ENCODE data around the gene MACROH2A1. TPM values are rescaled to one million over a fixed set of nuclear protein-coding genes. Genes with fewer than 3 reads are reported as not detected.

Gene MACROH2A1
- polyA plus RNA-seq, 4 donors, result 214 to 219 (median 216) TPM

DNA sequence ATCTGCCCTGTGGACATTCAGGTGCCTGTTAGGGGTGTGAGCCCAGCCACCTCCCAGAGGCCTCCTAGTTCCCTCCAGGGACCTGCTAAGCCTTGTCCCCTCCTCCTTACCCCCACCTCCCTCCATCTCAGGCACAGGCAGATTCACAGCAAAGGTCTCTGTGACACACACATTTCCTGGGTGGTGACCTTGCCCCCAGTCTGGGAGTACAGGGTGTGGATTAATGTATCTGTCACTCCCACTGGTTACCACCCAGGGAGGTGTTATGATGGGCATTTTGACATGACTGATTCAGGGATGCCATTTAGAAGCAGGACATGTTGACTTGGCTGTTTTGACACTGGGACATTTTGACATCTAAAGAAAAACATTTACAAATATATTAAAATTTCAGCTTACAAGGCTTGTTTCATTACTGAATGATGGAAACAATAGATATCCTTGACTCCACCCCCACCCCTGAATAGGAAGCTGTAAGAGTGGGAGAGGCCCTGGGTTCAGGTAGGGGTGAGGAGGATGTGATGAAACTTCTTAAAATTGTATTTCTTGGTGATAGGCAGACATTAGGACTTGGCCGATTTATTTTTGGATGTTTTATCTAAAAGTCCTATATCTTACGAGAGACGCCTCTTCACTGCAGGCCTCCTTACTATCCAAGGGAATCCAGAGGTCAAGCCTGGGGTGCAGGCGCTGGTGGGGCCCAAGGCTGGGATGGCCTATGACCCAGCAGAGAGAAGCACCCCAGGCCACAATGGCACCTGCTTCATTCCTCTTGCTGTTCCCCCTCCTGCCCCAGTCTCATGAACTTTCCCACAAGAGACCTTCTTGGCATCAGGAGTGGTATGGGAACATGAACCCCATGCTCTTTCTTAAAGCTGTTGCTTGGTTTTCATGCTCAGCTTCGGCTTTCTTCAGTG, 101.9 kb downstream of the MACROH2A1 start:
- no peak for DNase-seq (ENCODE audit: low read depth in 4 of 4, low spot score in 3 of 4)

DNA sequence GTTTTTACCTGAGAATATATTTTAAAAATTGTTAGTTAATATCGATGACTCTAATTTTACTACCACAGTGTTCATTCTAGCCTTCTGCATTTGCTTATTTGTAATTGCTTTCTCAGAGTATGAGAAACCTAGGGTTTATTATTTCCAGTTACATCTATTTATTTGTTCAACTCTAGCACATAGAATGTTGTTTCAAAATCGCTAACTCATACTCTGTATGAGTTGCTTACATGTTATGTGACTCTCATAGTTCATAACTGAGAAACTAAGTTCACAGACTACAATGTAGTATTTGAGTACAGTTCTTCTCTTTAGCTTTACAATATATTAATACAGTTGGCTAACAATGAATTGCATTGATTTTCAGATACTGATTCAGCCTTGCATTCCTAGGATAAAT, 103.2 kb downstream of the MACROH2A1 start:
- no peak for DNase-seq (ENCODE audit: low read depth in 4 of 4, low spot score in 3 of 4)

DNA sequence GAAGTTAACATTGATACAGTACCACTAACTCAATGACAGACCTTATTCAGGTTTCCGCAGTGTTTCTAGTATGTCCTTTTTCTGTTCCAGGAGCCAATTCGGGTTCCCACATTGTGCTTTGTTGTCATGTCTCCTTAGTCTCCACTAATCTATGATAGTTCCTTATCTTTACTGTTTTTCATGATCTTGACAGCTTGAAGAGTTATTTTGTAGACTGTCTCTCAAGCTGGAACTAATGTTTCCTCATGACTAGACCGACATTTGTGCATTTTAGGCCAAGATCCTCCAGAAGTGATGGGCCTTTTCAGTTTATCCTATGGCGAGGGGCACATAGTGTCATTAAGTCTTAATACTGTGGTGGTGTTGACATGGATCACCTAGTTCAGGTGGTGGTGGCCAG, 104.2 kb downstream of the MACROH2A1 start:
- DNase-seq (ENCODE audit: low read depth in 4 of 4, low spot score in 3 of 4), result no peak

DNA sequence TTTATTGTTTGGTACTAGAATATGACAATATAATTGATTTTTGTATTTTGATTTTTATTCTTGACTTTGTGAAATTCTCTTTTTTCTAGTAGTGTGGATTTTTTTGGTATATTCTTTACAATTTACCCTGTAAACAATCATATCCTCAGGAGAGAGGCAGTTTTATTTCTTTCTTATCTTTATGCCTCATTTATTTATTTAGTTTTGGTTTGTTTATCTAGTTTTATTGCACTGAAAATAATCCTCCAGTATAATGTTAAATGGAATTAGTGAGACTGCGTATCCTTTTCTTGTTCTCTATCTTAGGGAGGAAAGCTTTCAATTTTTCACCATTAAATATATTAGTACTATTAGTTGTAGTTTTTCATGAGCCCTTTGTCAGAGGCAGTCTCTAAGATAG, 109.4 kb downstream of the MACROH2A1 start:
- no peak for DNase-seq (ENCODE audit: low read depth in 4 of 4, low spot score in 3 of 4)

DNA sequence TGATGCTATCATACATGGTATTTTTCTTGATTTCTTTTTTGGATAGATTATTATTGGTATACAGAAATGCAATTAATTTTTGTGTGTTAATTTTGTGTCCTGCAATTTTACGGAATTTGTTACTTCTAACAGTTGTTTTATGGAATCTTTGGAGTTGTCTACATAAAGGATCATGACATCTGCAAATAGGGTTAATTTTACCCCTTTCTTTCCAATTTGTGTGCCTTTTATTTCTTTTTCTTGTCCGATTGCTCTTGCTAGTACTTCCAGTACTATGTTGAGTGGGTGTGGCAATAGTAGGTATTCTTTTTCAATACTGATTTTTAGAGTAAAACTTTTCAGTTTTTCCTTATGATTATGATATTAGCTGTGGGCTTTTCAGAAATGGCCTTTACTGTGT, 111.5 kb downstream of the MACROH2A1 start:
- DNase-seq (ENCODE audit: low read depth in 4 of 4, low spot score in 3 of 4), result no peak

Other genes starting within 250 kb of the MACROH2A1 start
- under 1 TPM in 2 of 4 donors, not detected in 2; 0.06 to 0.14 TPM for gene DCANP1, start 48.1 kb upstream of the MACROH2A1 start, polyA plus RNA-seq (ENCODE audit: insufficient read length in 4 of 4)
- under 1 TPM; 0.06 to 0.28 (median 0.18) TPM for gene TIFAB, start 53.1 kb upstream of the MACROH2A1 start, polyA plus RNA-seq (ENCODE audit: insufficient read length in 4 of 4)
- gene NEUROG1, start 136.7 kb upstream of the MACROH2A1 start, polyA plus RNA-seq (ENCODE audit: insufficient read length in 4 of 4), result not detected
- 10 to 100 TPM; 18.0 to 45.3 (median 38.3) TPM for gene CXCL14, start 179.8 kb upstream of the MACROH2A1 start, polyA plus RNA-seq (ENCODE audit: insufficient read length in 4 of 4)

Data from right renal pelvis (tissue), 4 donors.